Stimulated activated CD8-positive, alpha-beta memory T cell treated with anti-CD3 and anti-CD28 coated beads, Interleukin-4, amount 100 ng/mL, for 48 hours (primary cell): ENCODE measurements around the gene TRAF3IP1.
"Not testable (repeated sequence)": the region's sequence is repeated elsewhere in the genome, so short reads cannot be mapped to it uniquely, and the experiment has no call there.

ENCODE experiments used
- DNase-seq: peaks from one replicate; pipeline ENCODE4 v3.0.0-alpha.2; 2020

Gene TRAF3IP1

DNA sequence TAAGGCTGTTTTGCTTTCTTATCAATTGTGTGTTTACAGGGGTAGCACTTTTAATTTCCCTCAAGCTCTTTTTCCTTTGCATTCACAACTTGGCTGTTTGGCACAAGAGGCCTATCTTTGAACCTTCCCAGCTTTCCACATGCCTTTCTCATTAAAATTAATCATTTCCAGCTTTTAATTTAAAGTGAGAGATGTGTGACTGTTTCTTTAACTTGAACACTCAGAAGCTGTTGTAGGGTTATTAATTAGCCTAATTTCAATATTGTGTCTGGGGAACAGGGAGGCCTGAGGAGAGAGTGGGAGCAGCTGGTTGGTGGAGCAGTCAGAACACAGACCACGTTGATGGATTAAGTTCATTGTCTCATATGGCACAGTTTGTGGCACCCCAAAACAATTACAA lies 111.1 kb downstream of the TRAF3IP1 start:
- DNase-seq: no peak

DNA sequence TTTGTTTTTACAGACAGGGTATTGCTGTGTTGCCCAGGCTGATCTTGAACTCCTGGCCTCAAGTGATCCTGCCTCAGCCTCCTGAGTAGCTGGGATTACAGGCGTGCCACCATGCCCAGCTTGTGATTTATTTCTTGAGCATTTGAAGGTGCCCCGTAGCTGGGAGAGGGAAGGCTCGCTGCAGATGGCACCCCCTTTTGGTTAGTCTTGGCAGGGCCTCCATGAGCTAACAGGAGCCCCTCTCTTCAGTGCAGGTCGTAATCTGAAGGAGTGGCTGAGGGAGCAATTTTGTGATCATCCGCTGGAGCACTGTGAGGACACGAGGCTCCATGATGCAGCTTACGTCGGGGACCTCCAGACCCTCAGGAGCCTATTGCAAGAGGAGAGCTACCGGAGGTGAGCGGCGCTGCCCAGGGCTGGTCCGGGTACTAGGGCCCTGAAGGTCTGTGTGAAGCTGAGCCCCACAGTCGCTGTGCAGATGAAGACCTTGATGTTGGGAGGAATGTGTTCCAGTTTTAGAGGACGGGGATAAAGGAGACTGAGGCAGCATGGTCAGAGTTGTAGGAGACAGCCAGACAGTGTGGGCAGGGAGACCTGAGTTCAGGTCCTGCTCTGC lies 113.1 kb downstream of the TRAF3IP1 start:
- no peak for DNase-seq

GRCh38 chr2:238433941-238434845 lies 113.9 kb downstream of the TRAF3IP1 start:
- DNase-seq: no peak

GRCh38 chr2:238434846-238435751 lies 114.8 kb downstream of the TRAF3IP1 start:
- no peak for DNase-seq

DNA sequence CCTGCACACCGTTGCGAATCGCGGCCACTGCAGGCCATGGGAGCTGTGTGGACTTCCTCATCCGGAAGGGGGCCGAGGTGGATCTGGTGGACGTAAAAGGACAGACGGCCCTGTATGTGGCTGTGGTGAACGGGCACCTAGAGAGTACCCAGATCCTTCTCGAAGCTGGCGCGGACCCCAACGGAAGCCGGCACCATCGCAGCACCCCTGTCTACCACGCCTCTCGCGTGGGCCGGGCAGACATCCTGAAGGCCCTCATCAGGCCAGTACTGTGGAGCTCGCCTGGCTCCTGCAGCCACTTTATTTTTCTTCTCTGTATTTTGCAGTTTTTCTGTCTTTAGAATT lies 115.4 kb downstream of the TRAF3IP1 start:
- DNase-seq: no peak

DNA sequence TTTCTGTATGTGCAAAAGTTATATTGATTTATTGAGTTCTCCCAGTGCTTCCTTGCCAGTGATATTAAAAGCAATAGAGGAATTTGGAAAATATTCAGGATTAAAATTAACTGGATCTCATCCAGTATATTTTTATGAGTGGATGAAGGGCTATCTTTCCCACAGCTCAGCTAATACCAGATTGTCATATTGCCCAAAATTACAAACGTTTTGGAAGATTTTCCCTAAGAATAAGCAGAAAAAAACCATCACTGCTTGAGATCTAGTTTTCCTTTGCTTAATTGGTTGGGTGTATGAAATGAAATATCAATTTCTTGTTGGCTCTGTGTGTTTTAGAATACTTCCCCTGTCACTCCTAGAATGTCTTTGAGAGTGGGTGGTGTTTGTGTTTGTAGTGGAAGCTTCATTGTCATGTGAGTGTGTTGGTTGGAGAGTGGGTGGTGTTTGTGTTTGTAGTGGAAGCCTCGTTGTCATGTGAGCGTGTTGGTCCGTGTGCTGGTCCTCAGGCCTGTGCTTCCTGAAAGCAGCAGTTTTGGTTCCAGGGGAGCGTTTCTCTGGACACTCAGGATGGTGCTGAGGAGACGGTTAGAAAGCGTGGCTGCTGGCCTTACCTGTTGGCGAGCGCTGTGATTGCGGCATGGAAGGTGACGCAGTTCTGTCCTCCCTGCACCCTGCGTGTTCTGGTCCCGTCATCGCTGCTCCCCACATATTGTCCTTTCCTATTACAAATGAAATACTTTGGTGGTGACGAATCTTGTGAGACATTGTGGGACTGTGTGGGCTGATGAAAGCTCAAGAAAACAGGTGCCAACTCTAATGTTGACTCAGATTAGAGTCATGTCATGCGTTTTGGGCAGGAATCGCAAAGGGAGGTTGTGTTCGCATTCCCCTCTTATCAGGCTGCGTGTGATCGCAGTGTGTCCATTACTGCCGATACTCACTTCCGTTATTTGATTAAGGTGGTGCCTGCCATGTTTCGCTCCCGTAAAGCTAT lies 118.8 kb downstream of the TRAF3IP1 start:
- DNase-seq: peak; percentile 67

DNA sequence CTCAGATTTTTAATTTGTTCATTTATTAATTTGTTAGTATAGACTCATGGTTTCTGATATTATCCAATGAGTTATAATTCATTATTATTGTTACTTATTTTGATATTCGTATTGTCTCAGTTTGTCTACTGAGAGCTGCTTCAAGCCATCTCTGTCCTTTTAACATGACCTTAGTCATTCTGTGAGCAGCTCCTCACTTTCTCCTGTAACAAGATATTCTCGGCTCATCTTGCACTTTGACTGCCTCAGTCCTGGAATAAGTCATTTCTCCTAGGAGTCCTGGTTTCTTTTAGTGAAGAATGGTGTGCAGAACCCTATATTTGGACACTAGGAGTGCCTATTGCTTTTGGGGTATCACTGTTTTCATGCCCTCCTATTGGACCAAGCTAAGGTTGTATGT lies 119.6 kb downstream of the TRAF3IP1 start:
- DNase-seq: no peak

DNA sequence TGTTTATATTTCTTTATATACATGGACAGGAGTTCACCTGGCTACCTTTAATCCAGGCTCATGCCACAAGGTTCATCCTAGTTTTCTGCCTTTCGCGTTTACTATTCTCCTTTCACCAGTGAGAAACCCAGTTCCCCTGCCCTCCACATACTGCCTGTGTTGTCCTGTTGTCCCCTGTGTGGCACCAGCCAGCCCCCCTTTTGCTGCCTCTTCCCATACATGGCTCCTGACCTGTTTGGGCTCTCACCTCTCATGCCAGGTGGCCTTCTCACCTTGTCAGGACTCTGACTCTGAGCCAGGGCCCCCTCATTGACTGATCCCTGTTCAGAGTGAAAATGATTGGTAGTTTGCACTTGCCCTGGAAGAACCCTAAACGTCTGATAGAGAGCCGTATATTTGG lies 120.0 kb downstream of the TRAF3IP1 start:
- DNase-seq: no peak

DNA sequence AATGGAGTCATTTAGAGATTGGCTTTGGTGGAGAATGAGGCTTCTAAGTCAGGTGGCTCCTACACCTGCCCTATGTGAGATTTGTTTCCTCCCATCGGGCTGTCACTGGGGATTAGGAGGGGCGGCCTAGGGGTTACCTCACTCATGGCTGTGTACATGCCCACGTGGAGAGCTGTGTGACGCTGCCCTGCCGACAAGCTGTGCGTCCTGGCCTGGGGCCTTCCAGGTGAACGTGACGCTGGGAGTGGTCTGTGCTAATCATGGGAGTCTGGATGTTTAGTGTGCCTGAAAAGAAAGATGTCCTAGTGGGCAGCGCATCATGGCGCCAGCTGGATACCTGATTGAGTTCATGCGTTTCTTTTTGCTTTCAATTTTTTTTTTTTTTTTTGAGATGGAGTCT lies 120.4 kb downstream of the TRAF3IP1 start:
- DNase-seq: no peak

GRCh38 chr2:238441262-238442114 lies 121.2 kb downstream of the TRAF3IP1 start:
- DNase-seq: no peak

DNA sequence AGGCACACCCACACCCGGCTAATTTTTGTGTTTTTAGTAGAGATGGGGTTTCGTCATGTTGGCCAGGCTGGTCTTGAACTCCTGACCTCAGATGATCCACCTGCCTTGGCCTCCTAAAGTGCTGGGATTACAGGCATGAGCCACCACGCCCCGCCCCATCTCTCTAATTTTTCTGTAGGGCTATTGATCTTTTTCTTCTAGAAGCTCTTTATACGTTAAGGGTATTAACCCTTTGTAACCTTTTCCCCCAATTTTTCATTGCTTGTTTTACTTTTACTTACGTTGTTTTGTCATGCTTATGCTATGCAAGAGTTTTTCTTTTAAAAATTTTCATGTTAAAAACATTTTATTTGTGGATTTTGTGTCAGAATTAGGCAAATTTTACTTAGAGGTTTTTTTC lies 121.9 kb downstream of the TRAF3IP1 start:
- not testable (repeated sequence) for DNase-seq

DNA sequence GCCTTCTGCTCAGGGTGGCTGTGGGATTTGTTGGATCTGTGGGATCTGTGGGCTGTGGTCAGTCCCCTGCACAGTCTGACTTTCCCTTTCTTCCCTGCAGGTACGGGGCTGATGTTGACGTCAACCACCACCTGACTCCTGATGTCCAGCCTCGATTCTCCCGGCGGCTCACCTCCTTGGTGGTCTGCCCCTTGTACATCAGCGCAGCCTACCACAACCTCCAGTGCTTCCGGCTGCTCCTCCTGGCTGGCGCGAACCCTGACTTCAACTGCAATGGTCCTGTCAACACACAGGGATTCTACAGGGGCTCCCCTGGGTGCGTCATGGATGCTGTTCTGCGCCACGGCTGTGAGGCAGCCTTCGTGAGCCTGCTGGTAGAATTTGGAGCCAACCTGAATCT lies 123.9 kb downstream of the TRAF3IP1 start:
- no peak for DNase-seq

GRCh38 chr2:238445409-238446190 lies 125.3 kb downstream of the TRAF3IP1 start:
- peak; percentile 5 for DNase-seq

GRCh38 chr2:238446371-238446770 lies 126.1 kb downstream of the TRAF3IP1 start:
- DNase-seq: peak; percentile 17

- DNase-seq: peak; percentile 17
These were observed 128.0 kb downstream of the TRAF3IP1 start for GRCh38 chr2:238448031-238448955.

GRCh38 chr2:238449241-238449640 lies 128.9 kb downstream of the TRAF3IP1 start:
- peak; percentile 19 for DNase-seq

DNA sequence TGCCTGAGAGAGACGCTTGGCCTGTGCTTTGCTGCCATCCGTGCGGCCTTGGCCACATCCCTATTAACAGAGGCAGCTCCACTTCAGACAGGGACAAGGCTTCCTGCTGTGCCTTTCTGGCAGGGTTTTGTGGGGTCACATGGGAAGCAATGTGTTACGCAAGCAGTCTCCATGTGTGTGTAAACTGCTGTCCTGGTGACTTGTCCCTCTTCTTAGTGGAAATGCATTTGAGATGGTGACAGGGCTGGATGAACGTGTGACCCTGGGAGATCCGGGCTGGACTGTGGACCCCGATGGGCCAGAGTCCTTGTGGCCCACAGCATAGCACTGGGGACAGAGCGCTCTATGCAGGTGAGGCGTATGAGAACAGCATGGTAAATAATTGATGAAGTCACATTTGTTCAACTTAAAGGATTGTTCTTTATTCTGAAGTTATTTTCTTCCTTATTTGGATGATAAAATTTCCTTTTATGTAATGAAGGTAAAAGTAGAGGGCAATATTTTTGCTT lies 129.6 kb downstream of the TRAF3IP1 start:
- peak; percentile 14 for DNase-seq

- no peak for DNase-seq
These were observed 130.1 kb downstream of the TRAF3IP1 start for GRCh38 chr2:238450440-238450861.
